ENCODE results near the gene SCFD2. TPM values are rescaled to one million over a fixed set of nuclear protein-coding genes. Genes with fewer than 3 reads are reported as not detected.

SCFD2 gene
- total RNA-seq, 1 donor = 24.2 TPM

GRCh38 chr4:53005149-53005546 is 360.7 kb downstream of the SCFD2 start:
- H4K20me1 ChIP-seq (ENCODE audit: insufficient read depth, low read length) = no peaks in the 10 kb centered on the region
- no peak overlapping the region for H2AFZ ChIP-seq (ENCODE audit: low read length)
- no peaks in the 10 kb centered on the region for H3K79me2 ChIP-seq (ENCODE audit: insufficient read depth, low read length)
- no peak for DNase-seq (ENCODE audit: insufficient read length, low spot score, missing footprints)
- no peak overlapping the region for H3K27ac ChIP-seq (ENCODE audit: low read depth, low read length)
- H3K9me3 ChIP-seq (ENCODE audit: low read depth, low read length) = no peaks in the 10 kb centered on the region
- H3K4me1 ChIP-seq (ENCODE audit: insufficient read depth, low read length) = peaks cover 4% of the 10 kb centered on the region
- H3K27me3 ChIP-seq (ENCODE audit: insufficient read depth, low read length) = no peaks in the 10 kb centered on the region
- no peak overlapping the region for H3K4me3 ChIP-seq (ENCODE audit: insufficient read depth, low read length)
- H3K36me3 ChIP-seq (ENCODE audit: insufficient read depth, low read length) = no peaks in the 10 kb centered on the region
- TF ChIP-seq, protein P1, sequence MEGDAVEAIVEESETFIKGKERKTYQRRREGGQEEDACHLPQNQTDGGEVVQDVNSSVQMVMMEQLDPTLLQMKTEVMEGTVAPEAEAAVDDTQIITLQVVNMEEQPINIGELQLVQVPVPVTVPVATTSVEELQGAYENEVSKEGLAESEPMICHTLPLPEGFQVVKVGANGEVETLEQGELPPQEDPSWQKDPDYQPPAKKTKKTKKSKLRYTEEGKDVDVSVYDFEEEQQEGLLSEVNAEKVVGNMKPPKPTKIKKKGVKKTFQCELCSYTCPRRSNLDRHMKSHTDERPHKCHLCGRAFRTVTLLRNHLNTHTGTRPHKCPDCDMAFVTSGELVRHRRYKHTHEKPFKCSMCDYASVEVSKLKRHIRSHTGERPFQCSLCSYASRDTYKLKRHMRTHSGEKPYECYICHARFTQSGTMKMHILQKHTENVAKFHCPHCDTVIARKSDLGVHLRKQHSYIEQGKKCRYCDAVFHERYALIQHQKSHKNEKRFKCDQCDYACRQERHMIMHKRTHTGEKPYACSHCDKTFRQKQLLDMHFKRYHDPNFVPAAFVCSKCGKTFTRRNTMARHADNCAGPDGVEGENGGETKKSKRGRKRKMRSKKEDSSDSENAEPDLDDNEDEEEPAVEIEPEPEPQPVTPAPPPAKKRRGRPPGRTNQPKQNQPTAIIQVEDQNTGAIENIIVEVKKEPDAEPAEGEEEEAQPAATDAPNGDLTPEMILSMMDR (IDR thresholded peaks at IDR 0.05; ENCODE audit: extremely low read depth, low read depth, low read length) = no peak
- H3K4me2 ChIP-seq (ENCODE audit: insufficient read depth, low read length) = no peak overlapping the region

- H3K27ac ChIP-seq (ENCODE audit: low read depth, low read length) = no peak overlapping the region
- H3K36me3 ChIP-seq (ENCODE audit: insufficient read depth, low read length) = no peaks in the 10 kb centered on the region
- H2AFZ ChIP-seq (ENCODE audit: low read length) = no peak overlapping the region
- TF ChIP-seq, protein P1 (IDR thresholded peaks at IDR 0.05; ENCODE audit: extremely low read depth, low read depth, low read length) = no peak
- DNase-seq (ENCODE audit: insufficient read length, low spot score, missing footprints) = no peak
- H3K27me3 ChIP-seq (ENCODE audit: insufficient read depth, low read length) = no peaks in the 10 kb centered on the region
- no peak overlapping the region for H3K4me2 ChIP-seq (ENCODE audit: insufficient read depth, low read length)
- no peaks in the 10 kb centered on the region for H3K79me2 ChIP-seq (ENCODE audit: insufficient read depth, low read length)
- no peaks in the 10 kb centered on the region for H3K9me3 ChIP-seq (ENCODE audit: low read depth, low read length)
- H4K20me1 ChIP-seq (ENCODE audit: insufficient read depth, low read length) = no peaks in the 10 kb centered on the region
- peaks cover 4% of the 10 kb centered on the region for H3K4me1 ChIP-seq (ENCODE audit: insufficient read depth, low read length)
- H3K4me3 ChIP-seq (ENCODE audit: insufficient read depth, low read length) = no peak overlapping the region
These were observed 361.2 kb downstream of the SCFD2 start for GRCh38 chr4:53004497-53005148.

GRCh38 chr4:53003959-53004358 is 361.9 kb downstream of the SCFD2 start:
- Histone ChIP-seq H2AFZ (ENCODE audit: low read length) (no peak overlapping the region), H3K4me3 (ENCODE audit: insufficient read depth, low read length) (no peak overlapping the region), H3K4me2 (ENCODE audit: insufficient read depth, low read length) (no peak overlapping the region), H3K27me3 (ENCODE audit: insufficient read depth, low read length) (no peaks in the 10 kb centered on the region), H3K79me2 (ENCODE audit: insufficient read depth, low read length) (no peaks in the 10 kb centered on the region), H3K4me1 (ENCODE audit: insufficient read depth, low read length) (peaks cover 4% of the 10 kb centered on the region), H3K36me3 (ENCODE audit: insufficient read depth, low read length) (no peaks in the 10 kb centered on the region), H4K20me1 (ENCODE audit: insufficient read depth, low read length) (no peaks in the 10 kb centered on the region), H3K9me3 (ENCODE audit: low read depth, low read length) (no peaks in the 10 kb centered on the region), H3K27ac (ENCODE audit: low read depth, low read length) (no peak overlapping the region)
- TF ChIP-seq, protein P1 (IDR thresholded peaks at IDR 0.05; ENCODE audit: extremely low read depth, low read depth, low read length) = no peak
- DNase-seq (ENCODE audit: insufficient read length, low spot score, missing footprints) = no peak

GRCh38 chr4:53000560-53000959 is 365.3 kb downstream of the SCFD2 start:
- peaks cover 3% of the 10 kb centered on the region for H4K20me1 ChIP-seq (ENCODE audit: insufficient read depth, low read length)
- no peak overlapping the region for H3K27ac ChIP-seq (ENCODE audit: low read depth, low read length)
- peaks cover 25% of the 10 kb centered on the region for H3K4me1 ChIP-seq (ENCODE audit: insufficient read depth, low read length)
- H3K4me2 ChIP-seq (ENCODE audit: insufficient read depth, low read length) = no peak overlapping the region
- TF ChIP-seq, protein P1 (IDR thresholded peaks at IDR 0.05; ENCODE audit: extremely low read depth, low read depth, low read length) = no peak
- no peak for DNase-seq (ENCODE audit: insufficient read length, low spot score, missing footprints)
- H2AFZ ChIP-seq (ENCODE audit: low read length) = no peak overlapping the region
- H3K36me3 ChIP-seq (ENCODE audit: insufficient read depth, low read length) = no peaks in the 10 kb centered on the region
- H3K9me3 ChIP-seq (ENCODE audit: low read depth, low read length) = no peaks in the 10 kb centered on the region
- H3K27me3 ChIP-seq (ENCODE audit: insufficient read depth, low read length) = no peaks in the 10 kb centered on the region
- H3K79me2 ChIP-seq (ENCODE audit: insufficient read depth, low read length) = no peaks in the 10 kb centered on the region
- no peak overlapping the region for H3K4me3 ChIP-seq (ENCODE audit: insufficient read depth, low read length)

Measured in osteoblast (primary cell).